Subcutaneous adipose tissue (tissue), 4 donors: Measurements from ENCODE around the gene RTP4. TPM values are rescaled to one million over a fixed set of nuclear protein-coding genes. Genes with fewer than 3 reads are reported as not detected.

Experiments
- total RNA-seq, 4 donors: library from RNA; depleted of rRNA; stranded (reverse); fragments of >200 nt; gene quantifications; one replicate each; pipeline ENCODE4 v1.1.0, GENCODE V29; 2016
- TF ChIP-seq, protein P1 (sequence below): fragments of 450-650 bp; IDR thresholded peaks from one replicate; pipeline ENCODE4 v1.5.1; 2016; ENCODE audit warnings: low read depth, mild to moderate bottlenecking, control low read depth, antibody characterized with exemption, moderate library complexity

Gene RTP4
- total RNA-seq, 4 donors from 2014 or later, result 1.1 to 2.7 (median 1.3) TPM

DNA sequence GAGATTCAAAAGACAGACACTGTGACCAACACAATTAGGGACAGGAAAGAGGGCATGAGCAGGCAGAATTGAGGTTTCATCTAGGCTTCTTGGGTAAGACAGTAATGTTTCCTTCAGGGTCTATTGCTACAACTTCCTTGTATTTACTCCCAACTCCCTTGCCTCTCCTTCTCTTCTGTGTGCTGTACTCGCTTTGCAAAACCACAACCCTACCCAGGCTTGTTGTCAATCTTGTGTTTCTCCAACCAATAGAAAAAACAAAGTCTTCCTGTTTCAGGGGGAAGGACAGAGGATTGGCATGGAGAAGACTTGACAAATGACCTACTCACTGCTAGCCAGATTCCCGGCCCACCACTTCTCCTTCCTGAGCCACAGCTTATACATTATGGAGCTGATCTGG lies 40.3 kb upstream of the RTP4 start:
- TF ChIP-seq, protein P1, sequence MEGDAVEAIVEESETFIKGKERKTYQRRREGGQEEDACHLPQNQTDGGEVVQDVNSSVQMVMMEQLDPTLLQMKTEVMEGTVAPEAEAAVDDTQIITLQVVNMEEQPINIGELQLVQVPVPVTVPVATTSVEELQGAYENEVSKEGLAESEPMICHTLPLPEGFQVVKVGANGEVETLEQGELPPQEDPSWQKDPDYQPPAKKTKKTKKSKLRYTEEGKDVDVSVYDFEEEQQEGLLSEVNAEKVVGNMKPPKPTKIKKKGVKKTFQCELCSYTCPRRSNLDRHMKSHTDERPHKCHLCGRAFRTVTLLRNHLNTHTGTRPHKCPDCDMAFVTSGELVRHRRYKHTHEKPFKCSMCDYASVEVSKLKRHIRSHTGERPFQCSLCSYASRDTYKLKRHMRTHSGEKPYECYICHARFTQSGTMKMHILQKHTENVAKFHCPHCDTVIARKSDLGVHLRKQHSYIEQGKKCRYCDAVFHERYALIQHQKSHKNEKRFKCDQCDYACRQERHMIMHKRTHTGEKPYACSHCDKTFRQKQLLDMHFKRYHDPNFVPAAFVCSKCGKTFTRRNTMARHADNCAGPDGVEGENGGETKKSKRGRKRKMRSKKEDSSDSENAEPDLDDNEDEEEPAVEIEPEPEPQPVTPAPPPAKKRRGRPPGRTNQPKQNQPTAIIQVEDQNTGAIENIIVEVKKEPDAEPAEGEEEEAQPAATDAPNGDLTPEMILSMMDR, result no peak

DNA sequence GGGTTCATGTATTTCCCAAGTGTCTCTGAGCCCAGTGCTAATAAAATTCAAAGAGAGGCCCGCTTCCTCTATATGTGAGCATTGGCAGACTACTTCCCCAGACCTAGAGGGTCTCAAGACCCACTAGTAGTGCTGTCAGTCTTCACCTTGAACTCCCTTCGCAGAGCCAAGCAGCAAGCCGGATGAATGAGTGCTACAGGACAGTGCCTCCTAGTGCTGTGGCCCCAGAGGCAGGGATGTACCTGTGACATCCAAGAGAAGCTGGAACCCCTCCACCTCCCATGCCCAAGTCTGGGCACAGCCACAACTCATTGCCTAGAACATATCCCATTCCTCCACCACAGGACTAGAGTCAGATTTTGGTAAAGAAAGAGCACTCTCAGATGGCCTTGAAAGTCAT lies 39.5 kb upstream of the RTP4 start:
- TF ChIP-seq, protein P1, result no peak

DNA sequence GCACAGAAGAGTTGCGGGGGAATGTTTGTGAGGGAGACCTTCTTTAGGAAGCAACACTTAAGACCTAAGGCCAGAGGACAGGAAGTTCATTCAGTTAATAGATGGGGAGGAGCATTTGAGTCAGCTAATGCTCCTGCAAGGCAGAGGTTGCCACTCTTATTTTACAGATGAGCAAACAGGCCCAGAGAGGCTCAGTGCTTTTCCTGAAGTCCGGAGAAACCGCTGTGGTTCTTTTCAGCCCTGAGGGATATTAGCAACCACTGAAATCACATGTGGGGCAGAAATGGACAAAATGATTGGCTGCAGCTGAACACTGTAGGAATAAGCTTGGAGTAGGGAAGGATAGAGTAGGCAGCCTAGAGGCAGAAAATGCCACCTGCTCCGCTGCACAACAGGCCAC lies 33.3 kb upstream of the RTP4 start:
- TF ChIP-seq, protein P1, result no peak

DNA sequence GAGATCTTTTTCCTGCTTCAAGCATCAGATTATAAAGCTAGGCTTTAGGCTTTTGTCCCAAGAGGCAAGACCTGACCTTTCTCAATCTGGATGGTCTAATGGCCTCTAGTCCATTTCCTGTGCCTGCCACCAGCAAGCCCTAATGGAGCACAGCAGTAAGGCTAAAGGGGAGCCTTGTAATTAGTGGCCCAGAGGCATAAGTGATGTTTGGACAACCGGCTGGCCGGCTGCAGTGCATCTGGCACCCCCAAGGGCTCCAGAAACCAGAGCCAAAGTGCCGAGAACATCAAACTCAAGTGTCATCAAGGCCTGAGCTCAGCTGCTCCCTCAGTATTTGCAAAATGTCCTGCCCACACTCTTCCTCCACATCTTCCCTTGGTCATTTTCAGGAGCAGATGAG lies 31.9 kb upstream of the RTP4 start:
- TF ChIP-seq, protein P1, result no peak

DNA sequence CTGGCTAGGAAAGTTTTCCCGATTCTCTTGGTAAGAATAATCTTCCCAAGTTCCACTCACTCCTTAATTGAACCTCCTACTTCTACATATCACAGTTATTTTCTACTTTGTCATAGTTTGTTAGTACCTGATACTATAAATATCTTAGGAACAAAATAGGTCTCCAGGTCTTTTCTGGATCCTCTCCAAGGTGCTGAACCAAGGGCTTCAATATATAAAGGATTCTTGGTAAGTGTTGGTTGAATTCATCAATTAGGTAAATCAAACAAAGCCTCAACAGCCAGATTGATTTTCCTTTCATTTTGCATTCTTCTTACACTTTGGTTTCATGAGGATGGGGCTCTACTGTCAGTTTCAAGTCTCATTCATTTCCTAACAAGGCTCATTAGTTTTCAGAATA lies 27.6 kb upstream of the RTP4 start:
- TF ChIP-seq, protein P1, result no peak

DNA sequence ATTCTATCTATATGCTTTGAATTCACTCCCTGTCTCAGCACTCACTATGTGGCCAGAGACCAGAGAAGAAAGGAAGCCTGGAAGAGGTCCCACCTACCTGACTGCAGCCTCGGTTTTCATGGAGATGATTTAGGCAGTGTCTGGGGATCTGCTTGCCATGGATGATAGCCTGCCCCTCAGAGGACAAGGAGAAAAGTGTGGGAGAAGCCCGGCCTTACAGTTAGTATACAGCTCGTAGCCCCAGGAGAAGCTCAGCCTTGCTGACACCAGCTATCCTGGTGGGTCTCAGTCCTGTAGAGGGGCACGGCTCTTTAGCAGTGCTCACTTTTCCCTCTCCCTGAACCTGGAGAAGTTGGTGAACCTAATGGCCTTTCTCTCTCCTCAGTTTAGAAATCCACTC lies 25.9 kb upstream of the RTP4 start:
- TF ChIP-seq, protein P1, result no peak

DNA sequence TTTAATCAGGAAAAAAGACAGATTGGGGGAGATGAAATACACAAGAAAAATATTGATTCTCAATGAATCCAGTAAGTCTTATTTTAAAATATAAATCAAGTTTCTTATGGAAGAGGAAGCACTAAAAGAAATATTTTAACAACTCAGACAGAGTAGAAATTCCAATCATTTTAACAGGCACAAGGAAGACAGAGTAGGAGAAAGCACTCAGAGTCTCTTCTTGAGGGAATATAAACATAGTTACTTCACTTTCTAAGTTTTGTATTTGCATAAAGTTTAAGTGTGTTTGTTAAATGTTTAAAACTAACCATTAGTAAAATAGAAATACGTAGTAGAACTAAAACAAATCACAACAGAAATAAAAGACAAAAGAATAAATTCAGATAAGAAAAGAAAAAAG lies 24.5 kb upstream of the RTP4 start:
- TF ChIP-seq, protein P1, result no peak
